Measurements from ENCODE around the gene CDC42EP3.

CDC42EP3 gene

GRCh38 chr2:37643730-37644078 is 27.7 kb downstream of the CDC42EP3 start:
- no peak for DNase-seq (ENCODE audit: low read depth)
- TF ChIP-seq CTCF (conservative IDR thresholded peaks at IDR 0.05; ENCODE audit: low read length) = no peak

DNA sequence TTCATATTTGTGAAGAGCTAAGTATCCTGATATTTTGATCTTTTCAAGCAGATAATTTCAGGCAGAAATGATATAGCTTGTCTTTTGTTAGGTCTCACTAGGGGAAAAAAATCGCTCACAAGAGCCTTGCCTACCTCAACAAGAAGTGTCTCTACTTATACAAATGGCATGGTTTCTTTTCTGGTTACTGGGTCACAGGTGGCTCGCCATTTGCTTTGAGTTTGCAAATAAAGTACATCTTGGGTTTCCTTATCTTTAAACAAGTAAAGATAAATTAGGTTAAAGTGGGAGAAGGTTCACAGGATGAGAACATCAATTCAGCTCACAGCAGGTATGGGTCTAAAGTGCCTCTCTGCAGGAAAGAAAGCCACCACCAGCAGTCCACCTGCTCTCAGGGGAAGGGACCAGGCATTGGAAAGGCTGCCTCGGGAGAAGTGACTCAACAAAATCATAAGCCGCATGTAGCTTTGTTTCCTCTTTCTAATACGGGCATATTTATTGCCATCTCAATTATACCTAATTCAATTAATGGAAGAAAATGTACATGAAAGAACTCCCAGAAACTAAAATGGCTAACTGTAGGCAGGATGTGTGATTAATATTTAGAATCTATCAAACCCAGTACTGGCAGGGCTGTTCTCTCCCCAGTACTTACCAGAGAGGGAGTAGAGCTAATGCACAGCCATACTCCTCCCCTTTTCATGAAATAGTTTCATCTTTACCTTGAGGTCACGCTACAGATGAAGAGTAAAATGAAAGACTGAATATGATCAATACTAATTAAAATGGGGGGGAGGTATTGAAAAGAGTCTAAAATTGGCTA is 28.3 kb downstream of the CDC42EP3 start:
- H3K4me3 ChIP-seq (ENCODE audit: low read length) = no peak overlapping the region
- no peak for DNase-seq (ENCODE audit: low read depth)
- no peak for TF ChIP-seq CTCF (conservative IDR thresholded peaks at IDR 0.05; ENCODE audit: low read length)

More at GRCh38 chr2:37643730-37644078, 27.7 kb downstream of the CDC42EP3 start:
- no peak overlapping the region for H3K4me3 ChIP-seq (ENCODE audit: low read length)

DNA sequence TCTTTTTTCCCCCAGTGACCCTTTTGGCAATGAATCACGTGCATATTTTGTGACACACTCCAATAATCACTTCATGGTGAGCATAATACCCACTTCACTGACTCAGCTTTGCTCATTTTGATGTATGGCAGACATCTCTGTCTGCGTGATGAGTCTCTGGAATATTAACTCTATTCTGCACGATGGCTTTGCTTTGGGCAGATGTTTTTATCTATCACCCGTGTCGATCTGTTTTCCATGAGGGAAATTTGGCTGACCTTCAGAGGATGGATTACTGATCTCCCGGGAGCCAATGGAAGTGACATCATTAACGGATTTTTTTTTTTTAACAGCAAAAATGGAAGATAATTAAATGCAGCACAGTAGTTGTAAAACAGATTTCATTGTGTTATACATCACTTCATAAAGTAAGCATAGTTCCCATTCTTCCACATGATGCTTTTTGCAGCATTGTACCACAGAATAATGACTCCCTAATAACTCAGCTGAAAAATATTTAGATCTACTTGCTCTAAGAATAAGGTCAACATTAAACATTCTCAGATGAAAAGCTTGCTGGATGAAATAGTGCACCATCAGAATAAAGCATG is 29.8 kb downstream of the CDC42EP3 start:
- TF ChIP-seq CTCF (conservative IDR thresholded peaks at IDR 0.05; ENCODE audit: low read length) = no peak
- no peak overlapping the region for H3K4me3 ChIP-seq (ENCODE audit: low read length)
- peak; percentile 92 for DNase-seq (ENCODE audit: low read depth)

DNA sequence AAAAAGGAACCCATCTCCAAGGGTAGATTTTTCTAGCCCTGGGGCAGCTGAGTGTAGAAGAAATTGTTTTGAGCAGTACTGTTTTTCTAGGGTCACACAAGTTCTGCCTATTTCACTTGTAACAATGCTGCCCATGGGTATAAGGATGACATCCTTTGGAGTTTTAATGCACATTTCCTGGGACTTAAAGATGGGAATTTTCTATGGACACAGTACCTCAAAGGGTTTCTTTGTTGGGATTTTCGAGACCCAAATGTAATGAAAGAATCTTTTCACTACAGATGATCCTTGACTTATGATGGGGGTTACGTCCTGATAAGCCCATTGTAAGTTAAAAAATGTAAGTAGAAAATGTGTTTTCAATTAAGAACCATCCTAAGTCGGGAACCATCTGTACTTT is 31.8 kb downstream of the CDC42EP3 start:
- no peak for DNase-seq (ENCODE audit: low read depth)
- no peak for TF ChIP-seq CTCF (conservative IDR thresholded peaks at IDR 0.05; ENCODE audit: low read length)

DNA sequence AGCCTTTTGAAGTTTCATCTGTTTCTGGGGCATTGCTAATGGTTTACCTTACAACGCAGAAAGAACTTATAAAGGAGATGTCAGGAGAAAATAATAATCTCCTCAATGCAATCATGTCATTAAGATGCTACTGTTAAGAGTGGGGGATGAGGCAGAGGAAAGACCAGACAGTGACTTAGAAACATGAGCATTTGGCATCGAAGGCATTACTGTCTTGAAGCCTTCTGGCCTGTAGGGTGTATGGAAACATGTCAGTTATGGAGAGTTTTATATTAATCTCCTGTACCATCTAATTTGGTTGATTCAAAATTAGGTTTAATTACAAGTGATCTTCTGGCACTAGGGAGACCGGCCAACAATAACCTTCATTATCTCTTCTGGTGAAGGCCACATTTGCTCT is 32.5 kb downstream of the CDC42EP3 start:
- DNase-seq (ENCODE audit: low read depth) = no peak
- peak; percentile 16; the same call in 1 of the 2 replicates for TF ChIP-seq CTCF (conservative IDR thresholded peaks at IDR 0.05; ENCODE audit: low read length)
- H3K4me3 ChIP-seq (ENCODE audit: low read length) = no peak overlapping the region

More for the DNA sequence above, 31.8 kb downstream of the CDC42EP3 start:
- no peak overlapping the region for H3K4me3 ChIP-seq (ENCODE audit: low read length)

DNA sequence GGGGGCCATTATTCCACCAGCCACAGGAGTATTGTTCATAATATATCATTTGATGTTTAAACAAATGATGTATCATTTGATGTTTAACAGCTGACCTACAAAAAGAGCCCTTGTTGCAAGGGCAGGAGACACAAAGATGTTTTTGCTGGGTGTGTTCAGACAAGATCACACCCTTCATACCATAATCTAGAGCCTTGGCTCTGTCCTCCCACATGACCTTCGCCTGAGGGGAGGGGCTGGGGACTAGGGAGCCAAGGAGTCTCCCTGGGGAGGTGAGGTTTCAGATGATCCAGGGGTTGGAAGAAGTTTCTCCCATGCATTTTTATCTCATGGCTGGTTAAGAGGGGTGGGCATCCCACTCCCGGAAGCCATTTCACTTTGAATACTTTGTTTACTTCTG is 33.5 kb downstream of the CDC42EP3 start:
- H3K4me3 ChIP-seq (ENCODE audit: low read length) = no peak overlapping the region
- TF ChIP-seq CTCF (conservative IDR thresholded peaks at IDR 0.05; ENCODE audit: low read length) = no peak
- peak; percentile 84 for DNase-seq (ENCODE audit: low read depth)
